HG02642 (cell line): ENCODE results near the gene JAML.

ENCODE experiments used
- ATAC-seq: cut with Tn5 transposase; IDR thresholded peaks from one replicate; pipeline ENCODE4 v1.9.1; 2021; ENCODE audit warnings: mild to moderate bottlenecking; ENCODE audit not compliant: unreplicated experiment, poor library complexity

The JAML gene

GRCh38 chr11:118152020-118152551, 72.7 kb downstream of the JAML start:
- ATAC-seq, result no peak

DNA sequence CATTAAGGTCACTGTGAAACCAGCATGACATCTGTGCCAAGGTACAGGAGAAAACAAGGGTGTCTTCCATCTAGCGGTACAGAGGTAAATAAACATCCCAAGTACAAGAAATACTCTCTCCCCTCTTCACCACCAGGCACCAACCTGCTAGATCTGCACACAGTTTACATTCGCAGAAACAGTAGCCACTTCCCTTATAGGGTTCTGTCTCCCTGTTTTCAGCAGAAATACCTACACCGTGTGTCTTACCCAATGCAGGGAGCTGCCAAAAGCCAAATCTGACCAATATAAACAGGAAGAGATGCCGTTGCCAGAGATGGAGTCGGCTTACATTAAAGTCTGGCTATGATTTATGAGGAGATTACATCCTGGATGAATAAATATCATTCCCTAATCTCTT, 73.4 kb downstream of the JAML start:
- no peak for ATAC-seq

GRCh38 chr11:118149493-118149892, 75.3 kb downstream of the JAML start:
- no peak for ATAC-seq

GRCh38 chr11:118148856-118149255, 76.0 kb downstream of the JAML start:
- ATAC-seq, result no peak

DNA sequence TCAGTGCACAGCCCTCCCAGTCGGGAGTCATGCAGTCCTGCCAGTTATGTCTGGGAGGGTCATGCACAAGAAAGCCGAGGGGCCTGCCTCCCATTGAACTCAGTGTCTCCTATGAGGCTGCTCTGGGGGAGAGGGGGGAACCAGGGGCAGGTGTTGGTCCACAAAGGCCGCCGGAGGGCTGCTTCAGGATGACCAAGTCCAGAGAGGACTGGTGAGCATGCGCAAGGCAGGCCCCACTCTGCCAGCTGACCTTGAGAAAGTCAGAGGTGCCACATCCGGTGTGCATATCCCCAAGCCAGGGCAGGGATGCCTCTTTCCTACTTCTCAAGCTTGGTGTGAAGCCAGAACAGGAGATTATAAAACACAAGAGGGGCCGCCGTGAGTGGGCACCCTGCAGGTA, 76.6 kb downstream of the JAML start:
- ATAC-seq, result no peak

- no peak for ATAC-seq
Observed at GRCh38 chr11:118147502-118147901, 77.3 kb downstream of the JAML start.

GRCh38 chr11:118146554-118146953, 78.3 kb downstream of the JAML start:
- no peak for ATAC-seq

DNA sequence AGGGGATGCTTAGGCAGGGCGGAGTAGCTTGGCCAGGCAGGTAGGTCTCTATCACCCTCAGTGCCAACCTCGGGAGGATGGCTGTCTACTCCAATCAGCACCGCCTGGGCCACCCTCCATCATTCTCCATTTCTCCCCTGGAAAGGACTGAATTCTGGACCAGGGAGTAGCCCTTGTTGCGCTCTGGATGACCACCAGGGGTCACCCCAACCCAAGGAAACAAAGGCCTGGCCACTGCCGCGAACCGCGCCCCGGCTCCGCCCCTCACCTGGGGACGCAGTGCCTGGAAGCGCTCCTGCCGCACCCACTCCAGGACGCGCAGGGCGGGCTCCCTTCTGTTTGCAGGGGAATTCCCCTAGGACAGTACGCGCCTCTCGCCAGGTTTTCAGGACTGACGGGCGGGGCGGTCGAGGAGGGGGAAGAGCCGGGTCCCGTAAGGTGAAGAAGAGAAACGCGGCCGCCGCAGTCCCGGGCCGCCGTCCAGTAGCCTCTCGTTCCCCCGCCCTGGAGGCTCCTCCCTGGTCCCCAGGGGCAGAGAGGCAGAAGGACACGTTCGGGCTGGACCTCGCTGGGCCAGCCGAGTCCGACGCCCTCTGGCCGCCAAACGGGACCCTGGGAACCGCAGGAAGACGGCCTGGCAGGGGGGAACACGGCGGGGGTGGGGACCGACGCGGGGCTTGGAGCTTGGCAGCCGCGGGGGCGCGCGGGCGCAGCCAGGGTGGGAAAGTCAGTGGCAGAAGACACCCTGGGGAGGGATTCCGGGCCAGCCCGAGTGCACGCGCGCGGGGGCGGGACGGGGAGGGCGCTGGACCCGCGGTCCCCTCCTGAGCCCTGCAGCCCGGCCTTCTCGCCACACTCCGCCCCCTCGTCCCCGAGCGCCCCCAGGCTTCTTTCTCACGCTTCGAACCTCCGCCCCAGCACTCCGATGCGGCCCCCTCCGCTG, 79.3 kb downstream of the JAML start:
- ATAC-seq, result peak; percentile 88

DNA sequence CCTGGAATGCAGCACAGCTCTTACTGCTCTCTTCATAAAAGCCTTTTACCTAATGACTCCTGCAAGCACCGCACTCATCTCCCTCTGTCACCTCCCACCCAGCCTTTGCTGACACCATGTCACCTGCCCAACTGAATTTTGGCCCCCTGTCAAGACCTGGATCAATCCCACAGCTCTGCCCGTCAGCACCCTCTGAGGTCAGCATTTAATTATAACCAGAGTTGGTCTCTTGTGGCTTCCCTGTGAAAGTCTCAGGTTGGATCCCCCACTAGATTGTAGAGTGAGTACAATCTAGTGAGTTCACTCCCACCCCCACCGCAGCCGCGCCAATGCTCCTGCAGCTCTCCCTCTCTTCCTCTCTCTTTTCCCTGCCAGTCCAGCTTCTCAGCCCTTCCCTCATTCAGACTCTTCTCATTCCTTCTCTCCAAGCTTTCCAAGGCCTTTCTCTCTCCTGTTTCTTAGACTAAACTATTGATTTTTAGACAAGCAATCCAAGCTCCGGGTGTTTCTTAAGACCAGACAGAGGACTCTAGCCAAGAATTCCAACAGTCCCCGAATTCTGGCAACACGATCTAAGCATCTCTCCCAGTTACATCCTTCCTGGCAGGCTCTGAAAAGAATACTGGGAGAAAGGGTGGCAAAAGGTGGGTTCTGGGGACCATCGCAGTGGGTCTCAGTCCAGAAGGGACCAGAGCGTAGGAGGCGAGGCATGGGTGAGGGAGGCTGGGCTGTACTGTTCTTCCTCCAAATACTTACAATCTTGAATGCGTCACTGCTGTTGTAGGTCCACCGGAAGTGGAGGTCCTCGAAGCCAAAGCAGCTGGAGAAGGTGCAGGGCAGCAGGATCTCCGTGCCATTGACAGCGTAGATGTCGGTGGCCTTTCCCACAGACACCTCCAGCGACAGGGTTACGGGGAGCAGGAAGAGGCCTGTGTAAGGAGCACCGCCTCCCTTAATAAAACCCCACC, 80.2 kb downstream of the JAML start:
- ATAC-seq, result no peak
